GM21717 (cell line): ENCODE results near the gene PCNX2.

Experiments used
- ATAC-seq: cut with Tn5 transposase; IDR thresholded peaks from one replicate; pipeline ENCODE4 v1.9.1; 2021; ENCODE audit warnings: mild to moderate bottlenecking, moderate library complexity; ENCODE audit not compliant: unreplicated experiment

The PCNX2 gene, protein sequence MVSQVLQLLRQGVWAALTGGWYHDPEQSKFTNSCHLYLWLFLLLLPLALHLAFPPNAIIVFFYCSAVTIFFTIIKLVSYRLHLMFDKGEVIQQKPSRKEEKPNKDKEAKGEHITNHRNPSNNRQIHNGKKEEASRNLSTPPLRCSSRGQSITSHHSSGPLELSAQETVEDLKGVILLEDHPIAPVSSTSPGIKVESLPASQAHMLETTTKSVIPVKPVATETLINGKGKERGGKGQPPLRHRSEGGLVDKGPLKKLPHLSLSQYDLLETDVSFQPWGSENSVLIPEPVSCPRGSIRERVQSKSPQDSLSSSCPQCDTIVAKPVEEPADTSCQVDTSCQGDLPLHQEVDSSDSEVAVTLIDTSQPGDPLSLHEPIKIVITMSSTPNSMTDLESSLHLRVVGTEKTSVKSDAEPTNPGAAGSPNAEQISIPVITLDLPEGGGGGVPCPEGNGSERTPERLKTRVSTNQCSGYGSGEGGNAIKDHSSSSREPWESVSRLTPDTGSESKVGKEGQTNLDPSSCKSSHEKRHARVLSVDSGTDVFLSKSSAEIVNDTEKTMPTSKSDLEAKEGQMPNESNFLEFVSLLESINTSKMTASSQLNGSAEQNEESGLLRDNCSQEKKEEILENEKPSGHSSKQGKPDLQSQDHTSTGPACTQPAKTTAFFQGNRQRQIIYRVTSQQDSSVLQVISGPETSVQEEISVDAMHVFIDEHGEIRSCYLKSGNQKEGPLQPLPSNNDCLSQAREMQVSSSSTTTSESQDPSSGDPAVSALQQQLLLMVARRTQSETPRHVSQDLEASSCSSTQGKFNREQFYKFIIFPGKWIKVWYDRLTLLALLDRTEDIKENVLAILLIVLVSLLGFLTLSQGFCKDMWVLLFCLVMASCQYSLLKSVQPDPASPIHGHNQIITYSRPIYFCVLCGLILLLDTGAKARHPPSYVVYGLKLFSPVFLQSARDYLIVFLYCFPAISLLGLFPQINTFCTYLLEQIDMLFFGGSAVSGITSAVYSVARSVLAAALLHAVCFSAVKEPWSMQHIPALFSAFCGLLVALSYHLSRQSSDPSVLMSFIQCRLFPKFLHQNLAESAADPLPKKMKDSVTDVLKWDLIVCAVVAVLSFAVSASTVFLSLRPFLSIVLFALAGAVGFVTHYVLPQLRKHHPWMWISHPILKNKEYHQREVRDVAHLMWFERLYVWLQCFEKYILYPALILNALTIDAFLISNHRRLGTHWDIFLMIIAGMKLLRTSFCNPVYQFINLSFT (N-terminal part only)

DNA sequence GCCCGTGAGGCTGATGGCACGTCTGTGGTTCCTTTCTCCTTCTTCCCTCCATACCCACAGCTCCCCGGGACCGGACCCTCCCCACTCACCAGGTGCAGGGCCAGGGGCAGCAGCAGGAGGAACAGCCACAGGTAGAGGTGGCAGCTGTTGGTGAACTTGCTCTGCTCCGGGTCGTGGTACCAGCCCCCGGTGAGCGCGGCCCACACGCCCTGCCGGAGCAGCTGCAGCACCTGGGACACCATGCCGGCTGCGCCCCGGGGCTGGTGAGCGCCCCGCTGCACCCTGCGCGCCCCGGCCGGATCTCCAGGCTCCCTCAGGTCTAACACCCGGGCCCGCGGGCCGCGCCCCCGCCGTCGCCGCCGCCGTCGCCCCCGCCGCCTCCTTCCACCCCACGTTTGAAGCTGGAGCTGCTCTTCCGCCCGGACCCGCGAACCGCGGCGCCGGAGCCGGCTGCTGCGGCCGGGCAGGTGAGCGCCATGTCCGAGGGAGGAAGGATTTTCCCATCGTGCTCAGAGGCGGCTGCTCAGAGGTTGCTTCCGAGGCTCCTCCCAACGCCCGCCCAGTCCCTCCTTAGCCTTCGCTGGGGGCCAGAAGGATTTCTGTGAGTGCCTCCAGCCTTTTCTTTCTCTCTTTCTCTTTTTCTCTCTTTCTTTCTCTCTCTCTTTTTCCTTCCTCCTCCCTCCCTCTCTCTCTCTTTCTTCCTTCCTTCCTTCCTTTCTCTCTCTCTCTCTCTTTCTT, at the start of gene PCNX2:
Gene PCNX2 (minus strand): TSS at position 489 of the 738 bp plus-strand sequence. CDS start 247 bp downstream, at position 242.
- peak; percentile 98 for ATAC-seq

DNA sequence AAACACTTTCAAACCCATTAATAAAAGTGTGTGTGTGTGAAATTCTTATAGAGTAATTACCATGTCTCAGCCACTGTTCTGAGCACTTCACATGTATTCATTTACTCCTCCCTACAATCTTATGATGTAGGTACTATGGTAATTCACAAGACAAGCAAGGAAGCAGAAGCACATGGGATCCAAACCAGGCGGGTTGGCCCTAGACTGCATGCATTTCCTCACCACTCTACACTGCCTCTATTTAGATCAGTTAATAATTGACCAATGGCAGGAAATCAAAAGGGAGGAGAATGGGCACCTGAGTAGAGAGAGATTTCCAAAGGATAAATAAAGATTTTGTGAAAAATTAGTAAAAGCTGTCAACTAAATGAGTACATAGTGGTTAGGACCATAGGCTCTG, 47.7 kb upstream of the PCNX2 start:
- no peak for ATAC-seq

DNA sequence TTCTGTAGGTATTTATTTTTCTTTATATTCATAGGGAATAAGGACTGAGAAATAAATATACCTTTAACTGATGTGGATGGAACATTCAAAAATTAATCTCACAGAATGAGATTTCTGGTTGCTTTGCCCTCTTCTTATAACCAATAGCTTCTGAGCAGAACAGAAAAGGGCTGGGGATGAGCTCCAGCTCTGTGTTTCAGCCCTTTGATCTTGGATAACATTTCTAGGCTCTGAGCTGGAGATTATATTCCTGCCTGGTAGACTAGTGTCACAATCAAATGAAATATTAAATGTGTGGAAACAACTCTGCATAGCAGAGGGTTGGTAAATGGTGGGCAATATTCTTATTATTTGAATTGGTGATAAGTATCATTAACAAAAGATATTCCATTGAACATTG, 46.6 kb upstream of the PCNX2 start:
- ATAC-seq, result no peak

DNA sequence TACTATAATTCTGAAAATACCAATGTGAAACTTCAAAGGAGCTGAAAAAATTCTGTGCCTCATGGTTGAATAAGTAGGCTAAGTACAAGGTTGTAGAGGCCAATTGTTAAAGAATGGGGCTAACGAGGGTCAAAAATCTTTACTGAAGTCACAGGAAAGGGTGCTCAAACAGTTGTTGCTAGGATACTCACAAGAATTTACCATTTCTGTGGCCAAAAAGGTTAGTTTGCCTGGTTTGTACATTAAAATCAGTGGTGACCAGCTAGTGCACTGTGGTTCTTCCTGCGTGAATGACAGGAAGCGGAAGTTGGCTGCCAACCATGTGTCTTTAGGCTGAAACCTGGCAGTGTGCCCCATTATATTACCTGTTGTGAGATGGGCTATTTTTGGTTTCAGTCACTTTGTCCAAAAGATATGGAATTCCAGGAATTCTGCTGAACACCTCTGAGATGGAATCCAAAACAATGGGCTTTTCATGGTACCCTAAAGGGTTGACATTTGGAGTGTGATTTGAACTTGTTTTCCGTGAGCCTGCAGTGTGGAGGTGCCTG, 45.5 kb upstream of the PCNX2 start:
- ATAC-seq, result no peak

DNA sequence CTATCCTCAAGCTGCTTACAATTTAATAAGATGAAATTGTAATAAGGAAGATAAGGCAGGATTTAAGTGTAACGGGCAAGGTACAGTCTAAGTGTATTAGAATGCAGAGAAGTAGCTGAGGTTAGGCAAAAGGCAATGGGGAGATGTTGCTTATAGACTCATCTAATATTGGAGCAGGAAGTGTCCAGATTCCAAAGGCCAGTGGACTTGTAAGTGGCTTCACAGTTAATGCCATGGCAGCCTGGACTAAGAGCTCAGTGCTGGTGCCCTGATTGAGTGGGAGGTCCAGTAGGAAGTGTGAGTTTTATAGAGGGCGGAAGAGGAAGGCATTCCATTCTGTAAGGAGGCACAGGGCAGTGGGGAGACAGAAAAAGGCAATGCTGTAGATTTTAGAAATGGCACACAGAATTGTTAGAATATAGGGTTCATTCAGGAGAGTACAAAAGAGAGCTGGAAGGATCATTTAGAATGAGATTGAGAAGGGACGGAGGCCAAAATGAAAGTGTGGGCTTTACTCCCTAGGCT, 44.6 kb upstream of the PCNX2 start:
- ATAC-seq, result no peak

DNA sequence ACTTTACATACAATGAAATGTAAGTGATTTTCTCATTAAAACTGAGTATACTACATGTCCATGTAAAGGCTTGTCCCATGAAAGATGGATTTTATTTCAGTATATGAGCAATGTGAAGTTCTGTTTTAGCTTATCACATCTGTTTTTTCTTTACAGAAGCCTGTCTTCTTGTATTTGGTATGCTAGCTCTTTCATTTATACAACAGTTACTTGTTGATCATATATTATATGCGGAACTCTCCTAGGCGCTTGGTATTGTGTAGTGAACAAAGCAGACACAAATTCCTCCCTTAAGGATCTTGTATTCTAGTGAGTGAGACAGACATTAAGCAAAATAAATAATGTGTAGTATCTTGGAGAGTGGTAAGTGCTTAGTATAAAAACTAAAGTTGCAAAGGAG, 42.6 kb upstream of the PCNX2 start:
- ATAC-seq, result no peak

DNA sequence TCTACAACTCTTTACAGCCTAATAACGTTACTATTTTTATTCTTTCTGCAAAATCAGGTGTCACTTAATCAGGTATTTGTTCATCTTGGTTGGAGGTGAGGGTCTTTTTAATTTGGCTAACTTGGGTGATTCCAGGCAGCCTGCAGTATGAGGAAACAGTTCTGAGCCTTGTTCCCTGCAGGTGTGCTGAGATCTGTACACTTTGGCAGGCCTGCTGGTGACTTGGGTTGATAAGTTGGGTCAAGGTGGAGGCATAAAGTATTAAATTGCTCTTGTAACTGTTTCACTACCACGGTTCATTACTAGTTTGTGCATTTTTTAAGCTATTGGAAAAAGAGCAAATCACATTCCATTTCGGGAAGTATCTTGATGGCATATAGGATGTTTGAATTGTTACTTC, 42.0 kb upstream of the PCNX2 start:
- no peak for ATAC-seq

DNA sequence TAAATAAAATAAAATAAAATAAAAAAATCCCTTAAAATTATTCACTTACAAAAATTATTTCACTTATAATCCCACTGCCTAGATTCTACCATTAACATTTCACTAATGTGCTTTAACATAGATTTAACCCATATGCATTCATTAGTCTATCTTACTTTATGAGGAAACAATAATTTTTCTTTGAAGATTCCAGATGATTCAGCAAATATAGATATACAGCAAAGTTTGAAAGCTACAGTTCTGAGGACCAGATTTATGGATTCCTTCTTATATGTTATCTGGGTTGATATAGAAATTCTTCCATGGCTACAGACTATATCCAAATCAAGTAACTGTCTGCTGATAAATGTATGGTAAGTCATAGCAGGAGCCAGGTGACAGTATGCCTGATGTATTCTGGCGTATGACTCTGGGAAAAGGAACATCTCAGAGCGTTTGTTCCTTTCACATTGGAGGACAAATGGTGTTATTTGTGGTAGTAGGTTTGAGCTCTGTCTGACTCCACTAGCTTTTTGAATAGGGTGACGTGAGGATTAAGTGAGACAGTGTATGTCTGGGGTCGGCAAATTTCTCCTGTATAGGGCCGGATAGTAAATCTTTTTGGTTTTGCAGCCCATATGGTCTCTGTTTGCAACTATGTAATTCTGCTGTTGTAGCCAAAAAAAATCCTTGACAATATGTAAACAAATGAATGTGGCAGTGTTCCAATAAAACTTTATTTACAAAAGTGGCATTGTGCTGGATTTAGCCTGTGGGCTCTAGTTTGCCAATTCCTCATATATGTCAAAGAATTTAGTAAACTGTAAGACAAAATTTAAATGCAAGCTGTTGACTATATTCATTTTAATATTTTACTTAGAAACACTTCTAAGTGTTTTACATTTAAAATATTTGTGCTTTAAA, 41.3 kb upstream of the PCNX2 start:
- ATAC-seq, result no peak

DNA sequence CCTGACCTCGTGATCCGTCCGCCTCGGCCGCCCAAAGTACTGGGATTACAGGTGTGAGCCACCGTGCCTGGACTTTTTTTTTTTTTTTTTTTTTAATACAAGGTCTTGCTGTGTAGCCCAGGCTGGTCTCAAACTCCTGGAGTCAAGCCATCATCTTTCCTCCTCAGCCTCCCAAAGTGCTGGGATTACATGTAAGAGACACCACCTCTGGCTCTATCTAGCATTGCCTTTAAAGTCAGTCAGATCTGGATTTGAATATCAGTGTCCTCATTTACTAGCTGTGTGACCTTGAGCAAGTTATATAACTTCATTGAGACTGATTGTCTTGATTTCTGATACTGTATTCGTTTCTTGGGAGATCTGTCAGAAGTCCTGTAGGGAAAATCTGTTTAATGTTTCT, 38.6 kb upstream of the PCNX2 start:
- ATAC-seq, result no peak

DNA sequence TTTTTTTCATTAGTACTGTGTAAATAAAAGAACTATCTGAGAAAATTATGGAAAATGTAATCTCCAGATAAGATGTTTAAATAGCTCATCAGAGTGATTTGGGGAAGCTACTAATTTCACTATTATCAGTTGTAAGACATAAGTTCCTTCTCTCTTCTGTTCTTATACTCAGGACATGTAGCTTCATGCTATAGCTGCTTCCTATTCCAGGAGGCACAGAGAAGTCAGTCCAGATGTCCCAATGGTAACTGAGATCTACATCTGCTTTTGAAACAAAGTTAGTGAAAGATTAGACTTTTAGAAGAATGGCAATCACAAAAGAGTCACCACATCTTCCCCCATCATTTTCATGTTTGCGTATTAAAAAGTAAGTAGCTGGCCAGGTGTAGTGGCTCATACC, 37.6 kb upstream of the PCNX2 start:
- no peak for ATAC-seq

DNA sequence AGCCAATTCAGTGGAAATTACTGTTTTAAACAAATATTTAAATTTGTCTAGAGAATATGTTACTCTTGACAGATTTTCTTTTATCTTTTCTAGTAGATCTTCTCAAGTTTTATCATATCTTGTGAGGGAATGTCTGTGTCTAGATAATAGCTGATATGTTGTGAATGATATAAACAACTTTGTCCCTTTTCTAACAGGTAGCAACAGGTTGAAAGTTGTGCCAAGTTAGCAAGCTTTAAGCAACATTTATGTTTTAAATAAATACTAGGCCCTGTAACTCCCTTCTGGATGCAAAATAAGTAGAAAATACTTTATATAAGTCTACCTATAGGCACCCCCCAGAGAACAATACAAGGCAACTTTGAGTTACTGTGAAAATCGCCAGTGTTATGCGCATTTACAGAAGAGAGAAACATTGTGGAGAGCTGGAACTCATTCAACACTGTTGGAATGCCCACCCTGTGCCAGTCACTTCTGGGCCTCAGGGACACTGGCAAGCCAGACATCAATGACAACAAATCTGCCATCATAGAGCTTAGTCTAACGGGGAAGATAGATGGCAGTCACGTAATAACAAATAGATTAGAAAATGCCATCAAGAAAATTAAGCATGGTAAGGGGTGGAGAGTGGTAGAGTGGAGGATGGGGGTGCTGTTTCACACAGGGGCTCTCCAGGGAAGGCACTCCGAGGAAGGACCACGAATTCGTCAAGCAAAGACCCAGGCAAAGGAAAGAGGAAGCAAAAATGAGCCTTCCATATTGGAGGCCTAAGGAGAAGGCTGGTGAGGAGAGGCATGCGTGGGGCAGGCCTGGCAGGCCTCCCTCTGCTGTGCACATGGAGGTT, 36.4 kb upstream of the PCNX2 start:
- ATAC-seq, result no peak

DNA sequence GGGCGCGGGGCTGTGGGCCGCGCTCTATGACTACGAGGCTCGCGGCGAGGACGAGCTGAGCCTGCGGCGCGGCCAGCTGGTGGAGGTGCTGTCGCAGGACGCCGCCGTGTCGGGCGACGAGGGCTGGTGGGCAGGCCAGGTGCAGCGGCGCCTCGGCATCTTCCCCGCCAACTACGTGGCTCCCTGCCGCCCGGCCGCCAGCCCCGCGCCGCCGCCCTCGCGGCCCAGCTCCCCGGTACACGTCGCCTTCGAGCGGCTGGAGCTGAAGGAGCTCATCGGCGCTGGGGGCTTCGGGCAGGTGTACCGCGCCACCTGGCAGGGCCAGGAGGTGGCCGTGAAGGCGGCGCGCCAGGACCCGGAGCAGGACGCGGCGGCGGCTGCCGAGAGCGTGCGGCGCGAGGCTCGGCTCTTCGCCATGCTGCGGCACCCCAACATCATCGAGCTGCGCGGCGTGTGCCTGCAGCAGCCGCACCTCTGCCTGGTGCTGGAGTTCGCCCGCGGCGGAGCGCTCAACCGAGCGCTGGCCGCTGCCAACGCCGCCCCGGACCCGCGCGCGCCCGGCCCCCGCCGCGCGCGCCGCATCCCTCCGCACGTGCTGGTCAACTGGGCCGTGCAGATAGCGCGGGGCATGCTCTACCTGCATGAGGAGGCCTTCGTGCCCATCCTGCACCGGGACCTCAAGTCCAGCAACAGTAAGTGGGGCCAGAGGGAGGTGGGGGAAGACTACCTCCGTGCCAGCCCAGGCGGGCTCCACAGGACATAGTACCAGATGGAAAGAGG, 32.8 kb upstream of the PCNX2 start:
- peak; percentile 27 for ATAC-seq

DNA sequence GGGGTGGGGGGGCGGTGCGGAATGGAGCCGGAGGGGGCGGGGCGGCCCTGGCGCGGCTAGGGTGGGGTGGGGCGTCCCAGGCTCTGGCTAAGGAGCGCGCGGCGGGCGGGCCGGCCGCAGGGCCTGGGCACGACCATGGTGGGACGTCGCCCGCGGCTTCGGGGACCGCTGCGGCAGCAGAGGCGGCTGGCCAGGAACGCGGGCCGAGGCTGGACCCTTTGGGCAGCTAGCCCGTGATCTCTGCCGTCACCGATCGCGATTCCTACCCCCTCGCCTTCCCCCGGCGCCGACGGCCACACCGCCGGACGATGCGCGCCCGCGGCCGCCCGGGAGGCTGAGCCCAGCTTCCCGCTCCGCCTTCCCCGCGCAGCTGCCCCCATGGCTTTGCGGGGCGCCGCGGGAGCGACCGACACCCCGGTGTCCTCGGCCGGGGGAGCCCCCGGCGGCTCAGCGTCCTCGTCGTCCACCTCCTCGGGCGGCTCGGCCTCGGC, 32.2 kb upstream of the PCNX2 start, which contains the start of gene MAP3K21:
Gene MAP3K21 (plus strand): TSS at position 74 of the 491 bp plus-strand sequence. CDS start 305 bp downstream, at position 379.
- ATAC-seq, result peak; percentile 52

DNA sequence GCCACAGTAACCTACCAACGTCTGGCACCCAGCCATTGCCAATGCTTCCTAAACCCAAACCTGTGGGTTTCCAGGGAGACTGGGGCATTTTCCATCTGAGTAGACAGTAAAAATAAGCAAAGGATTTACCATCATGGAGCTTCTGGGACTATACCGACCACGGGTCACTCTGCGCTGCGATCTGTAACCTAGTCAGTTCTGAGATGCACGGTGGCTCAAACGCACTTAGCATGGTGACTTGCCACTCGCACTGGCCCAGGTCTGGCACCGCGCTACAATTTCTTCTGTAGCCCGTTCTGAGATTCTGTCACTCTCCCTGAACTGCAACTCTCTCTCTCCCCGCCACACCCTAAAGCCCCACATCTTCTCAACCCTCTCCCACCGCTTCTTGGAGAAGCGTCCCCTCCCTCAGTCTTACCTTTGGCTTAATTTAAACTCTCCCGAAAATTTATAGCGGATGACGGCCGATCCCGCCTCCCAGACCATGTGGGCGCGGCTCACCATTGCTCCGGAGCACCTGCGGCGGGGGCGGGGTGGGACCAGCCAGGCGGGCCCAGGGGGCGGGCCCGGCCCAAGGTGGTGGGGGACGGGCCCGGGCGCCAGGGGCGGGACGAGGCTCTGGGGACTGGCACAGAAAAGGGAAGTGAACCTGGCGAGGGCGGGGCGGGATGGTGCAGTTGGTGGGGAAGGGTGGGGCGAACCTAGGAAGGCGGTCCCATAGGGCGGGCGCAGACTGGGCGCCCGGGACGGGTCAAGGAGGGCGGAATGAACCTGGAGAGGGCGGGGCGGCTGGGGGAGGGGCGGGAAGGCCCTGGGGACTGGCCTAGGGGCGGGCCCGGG, 31.5 kb upstream of the PCNX2 start:
- peak; percentile 94 for ATAC-seq

DNA sequence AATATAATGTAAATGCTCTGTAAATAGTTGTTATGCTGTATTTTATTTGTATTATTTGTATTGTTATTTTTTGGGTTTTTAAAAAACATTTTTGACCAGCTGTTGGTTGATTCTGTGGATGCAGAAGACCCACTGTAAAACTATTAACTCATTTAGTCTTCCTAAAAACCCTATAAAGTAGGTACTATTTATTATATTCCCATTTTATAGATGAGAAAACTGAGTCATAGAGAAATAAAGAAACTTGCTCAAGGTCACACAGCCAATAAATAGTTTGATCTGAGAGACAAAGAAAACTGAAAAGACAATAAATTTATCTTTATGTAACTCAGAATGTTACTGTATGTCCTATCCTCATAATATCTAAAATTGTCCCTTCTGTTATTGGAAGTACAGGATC, 30.8 kb upstream of the PCNX2 start:
- no peak for ATAC-seq

DNA sequence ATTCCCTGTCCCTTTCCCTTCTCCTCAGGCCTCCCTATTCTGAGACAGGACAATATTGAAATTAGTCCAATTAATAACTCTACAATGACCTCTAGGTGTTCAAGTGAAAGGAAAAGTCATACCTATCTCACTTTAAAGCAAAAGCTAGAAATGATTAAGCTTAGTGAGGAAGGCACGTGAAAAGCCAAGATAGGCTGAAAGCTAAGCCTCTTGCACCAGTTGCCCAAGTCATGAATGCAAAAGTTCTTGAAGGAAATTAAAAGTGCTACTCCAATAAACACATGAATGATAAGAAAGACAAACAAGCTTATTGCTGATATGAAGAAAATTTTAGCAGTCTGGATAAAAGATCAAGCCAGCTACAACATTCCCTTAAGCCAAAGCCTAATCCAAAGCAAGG, 28.2 kb upstream of the PCNX2 start:
- no peak for ATAC-seq
